ENCODE results near the gene CYP2J2. TPM values are rescaled to one million over a fixed set of nuclear protein-coding genes. Genes with fewer than 3 reads are reported as not detected.

Gene CYP2J2
- total RNA-seq, 1 experiment from 2014 or later = 1.1 TPM

- H3K9me3 ChIP-seq (ENCODE audit: control insufficient read depth in 1 of 2, insufficient read depth in 1 of 2, low read depth in 1 of 2, low read length in 2 of 2) = no peaks in the 10 kb centered on the region
- no peak overlapping the region for H3K4me2 ChIP-seq (ENCODE audit: low read length)
- H3K27me3 ChIP-seq (ENCODE audit: insufficient read depth, low read length) = no peaks in the 10 kb centered on the region; the same call in 1 of the 2 replicates
- TF ChIP-seq EGR1 (IDR thresholded peaks at IDR 0.05; ENCODE audit: low read depth) = no peak
- TF ChIP-seq, protein P1, sequence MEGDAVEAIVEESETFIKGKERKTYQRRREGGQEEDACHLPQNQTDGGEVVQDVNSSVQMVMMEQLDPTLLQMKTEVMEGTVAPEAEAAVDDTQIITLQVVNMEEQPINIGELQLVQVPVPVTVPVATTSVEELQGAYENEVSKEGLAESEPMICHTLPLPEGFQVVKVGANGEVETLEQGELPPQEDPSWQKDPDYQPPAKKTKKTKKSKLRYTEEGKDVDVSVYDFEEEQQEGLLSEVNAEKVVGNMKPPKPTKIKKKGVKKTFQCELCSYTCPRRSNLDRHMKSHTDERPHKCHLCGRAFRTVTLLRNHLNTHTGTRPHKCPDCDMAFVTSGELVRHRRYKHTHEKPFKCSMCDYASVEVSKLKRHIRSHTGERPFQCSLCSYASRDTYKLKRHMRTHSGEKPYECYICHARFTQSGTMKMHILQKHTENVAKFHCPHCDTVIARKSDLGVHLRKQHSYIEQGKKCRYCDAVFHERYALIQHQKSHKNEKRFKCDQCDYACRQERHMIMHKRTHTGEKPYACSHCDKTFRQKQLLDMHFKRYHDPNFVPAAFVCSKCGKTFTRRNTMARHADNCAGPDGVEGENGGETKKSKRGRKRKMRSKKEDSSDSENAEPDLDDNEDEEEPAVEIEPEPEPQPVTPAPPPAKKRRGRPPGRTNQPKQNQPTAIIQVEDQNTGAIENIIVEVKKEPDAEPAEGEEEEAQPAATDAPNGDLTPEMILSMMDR (IDR thresholded peaks at IDR 0.05 in 2 of 3, conservative IDR thresholded peaks at IDR 0.05 in 1 of 3; ENCODE audit: borderline replicate concordance in 1 of 3, insufficient read depth in 1 of 3, low read depth in 2 of 3, low read length in 2 of 3) = no peak
- BruUV-seq (replicated peaks) = no TSS peak
- ChIA-PET CTCF (no interaction called here), POLR2A (no interaction called here), RAD21 (ENCODE audit: low non-redundant PET in 1 of 2, low total read pairs in 2 of 2, uncharacterized antibody in 2 of 2, unreplicated experiment in 2 of 2) (no interaction called here)
- ATAC-seq = no peak
- no peak overlapping the region for H3K9ac ChIP-seq (ENCODE audit: low read length)
- no peak for DNase-seq (ENCODE audit: low read depth, low spot score)
- no peaks in the 10 kb centered on the region for H3K9me2 ChIP-seq (ENCODE audit: insufficient read depth)
- H3K36me3 ChIP-seq (ENCODE audit: control insufficient read depth in 1 of 2, insufficient read depth in 2 of 2, low read length in 2 of 2) = no peaks in the 10 kb centered on the region
- intact Hi-C loops (cut with micrococcal nuclease) = no loop called here
- H2AFZ ChIP-seq (ENCODE audit: low read depth, low read length, poor library complexity, severe bottlenecking) = no peak overlapping the region
- H4K20me1 ChIP-seq (ENCODE audit: insufficient read depth) = no peaks in the 10 kb centered on the region
- H3K4me3 ChIP-seq (replicated peaks in 1 of 2; ENCODE audit: low read depth in 1 of 2, low read length in 2 of 2) = no peak overlapping the region
- no peaks in the 10 kb centered on the region for H3K4me1 ChIP-seq (ENCODE audit: control insufficient read depth in 1 of 2, insufficient read depth in 2 of 2, low read length in 2 of 2)
- H3K27ac ChIP-seq (ENCODE audit: low read depth, low read length) = no peak overlapping the region
- no peaks in the 10 kb centered on the region for H3K79me2 ChIP-seq (ENCODE audit: insufficient read depth, low read length)
Observed at GRCh38 chr1:59952065-59952464, 25.5 kb upstream of the CYP2J2 start.

GRCh38 chr1:59949648-59950047 lies 23.1 kb upstream of the CYP2J2 start:
- H3K36me3 ChIP-seq (ENCODE audit: control insufficient read depth in 1 of 2, insufficient read depth in 2 of 2, low read length in 2 of 2) = no peaks in the 10 kb centered on the region
- no TSS peak for BruUV-seq (replicated peaks)
- ChIA-PET POLR2A (no interaction called here), RAD21 (ENCODE audit: low non-redundant PET in 1 of 2, low total read pairs in 2 of 2, uncharacterized antibody in 2 of 2, unreplicated experiment in 2 of 2) (no interaction called here), CTCF (interaction anchor here (1.1 to 2.0 kb wide), 2 partner anchors 22 to 71 kb away, joined by 3 to 7 read pairs; no protein-coding TSS in a partner anchor)
- no peak overlapping the region for H3K4me3 ChIP-seq (replicated peaks in 1 of 2; ENCODE audit: low read depth in 1 of 2, low read length in 2 of 2)
- H4K20me1 ChIP-seq (ENCODE audit: insufficient read depth) = no peaks in the 10 kb centered on the region
- TF ChIP-seq, protein P2, sequence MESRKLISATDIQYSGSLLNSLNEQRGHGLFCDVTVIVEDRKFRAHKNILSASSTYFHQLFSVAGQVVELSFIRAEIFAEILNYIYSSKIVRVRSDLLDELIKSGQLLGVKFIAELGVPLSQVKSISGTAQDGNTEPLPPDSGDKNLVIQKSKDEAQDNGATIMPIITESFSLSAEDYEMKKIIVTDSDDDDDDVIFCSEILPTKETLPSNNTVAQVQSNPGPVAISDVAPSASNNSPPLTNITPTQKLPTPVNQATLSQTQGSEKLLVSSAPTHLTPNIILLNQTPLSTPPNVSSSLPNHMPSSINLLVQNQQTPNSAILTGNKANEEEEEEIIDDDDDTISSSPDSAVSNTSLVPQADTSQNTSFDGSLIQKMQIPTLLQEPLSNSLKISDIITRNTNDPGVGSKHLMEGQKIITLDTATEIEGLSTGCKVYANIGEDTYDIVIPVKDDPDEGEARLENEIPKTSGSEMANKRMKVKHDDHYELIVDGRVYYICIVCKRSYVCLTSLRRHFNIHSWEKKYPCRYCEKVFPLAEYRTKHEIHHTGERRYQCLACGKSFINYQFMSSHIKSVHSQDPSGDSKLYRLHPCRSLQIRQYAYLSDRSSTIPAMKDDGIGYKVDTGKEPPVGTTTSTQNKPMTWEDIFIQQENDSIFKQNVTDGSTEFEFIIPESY (IDR thresholded peaks at IDR 0.05; ENCODE audit: extremely low read depth, insufficient replicate concordance, low read length) = no peak
- H3K4me1 ChIP-seq (ENCODE audit: control insufficient read depth in 1 of 2, insufficient read depth in 2 of 2, low read length in 2 of 2) = no peaks in the 10 kb centered on the region
- no peak overlapping the region for H2AFZ ChIP-seq (ENCODE audit: low read depth, low read length, poor library complexity, severe bottlenecking)
- ATAC-seq = no peak
- no peaks in the 10 kb centered on the region for H3K9me2 ChIP-seq (ENCODE audit: insufficient read depth)
- peaks cover 7% of the 10 kb centered on the region; the same call in 1 of the 2 replicates for H3K27me3 ChIP-seq (ENCODE audit: insufficient read depth, low read length)
- no peak overlapping the region for H3K27ac ChIP-seq (ENCODE audit: low read depth, low read length)
- no peak overlapping the region for H3K4me2 ChIP-seq (ENCODE audit: low read length)
- H3K79me2 ChIP-seq (ENCODE audit: insufficient read depth, low read length) = no peaks in the 10 kb centered on the region
- intact Hi-C loops (cut with micrococcal nuclease) = loop anchor here (5.0 to 10.0 kb wide), 4 partner anchors 47 to 1435 kb away; no protein-coding TSS in a partner anchor
- DNase-seq (ENCODE audit: low read depth, low spot score) = no peak
- no peaks in the 10 kb centered on the region for H3K9me3 ChIP-seq (ENCODE audit: control insufficient read depth in 1 of 2, insufficient read depth in 1 of 2, low read depth in 1 of 2, low read length in 2 of 2)
- H3K9ac ChIP-seq (ENCODE audit: low read length) = no peak overlapping the region
